ENCODE results near the gene PAQR5.
"Not testable (repeated sequence)": the region's sequence is repeated elsewhere in the genome, so short reads cannot be mapped to it uniquely, and the experiment has no call there.

The PAQR5 gene

GRCh38 chr15:69290346-69291164 is 8.2 kb upstream of the PAQR5 start:
- TF ChIP-seq, protein P1, sequence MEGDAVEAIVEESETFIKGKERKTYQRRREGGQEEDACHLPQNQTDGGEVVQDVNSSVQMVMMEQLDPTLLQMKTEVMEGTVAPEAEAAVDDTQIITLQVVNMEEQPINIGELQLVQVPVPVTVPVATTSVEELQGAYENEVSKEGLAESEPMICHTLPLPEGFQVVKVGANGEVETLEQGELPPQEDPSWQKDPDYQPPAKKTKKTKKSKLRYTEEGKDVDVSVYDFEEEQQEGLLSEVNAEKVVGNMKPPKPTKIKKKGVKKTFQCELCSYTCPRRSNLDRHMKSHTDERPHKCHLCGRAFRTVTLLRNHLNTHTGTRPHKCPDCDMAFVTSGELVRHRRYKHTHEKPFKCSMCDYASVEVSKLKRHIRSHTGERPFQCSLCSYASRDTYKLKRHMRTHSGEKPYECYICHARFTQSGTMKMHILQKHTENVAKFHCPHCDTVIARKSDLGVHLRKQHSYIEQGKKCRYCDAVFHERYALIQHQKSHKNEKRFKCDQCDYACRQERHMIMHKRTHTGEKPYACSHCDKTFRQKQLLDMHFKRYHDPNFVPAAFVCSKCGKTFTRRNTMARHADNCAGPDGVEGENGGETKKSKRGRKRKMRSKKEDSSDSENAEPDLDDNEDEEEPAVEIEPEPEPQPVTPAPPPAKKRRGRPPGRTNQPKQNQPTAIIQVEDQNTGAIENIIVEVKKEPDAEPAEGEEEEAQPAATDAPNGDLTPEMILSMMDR (IDR thresholded peaks at IDR 0.05; ENCODE audit: insufficient read depth, low read length, poor library complexity, severe bottlenecking) = no peak
- no peak for TF ChIP-seq EZH2phosphoT487 (conservative IDR thresholded peaks at IDR 0.05; ENCODE audit: low read length)
- no peaks in the 10 kb centered on the region for H3K36me3 ChIP-seq (ENCODE audit: low read length)
- H3K9ac ChIP-seq (ENCODE audit: low read length) = no peak overlapping the region
- H3F3A ChIP-seq (ENCODE audit: insufficient read depth) = no peaks in the 10 kb centered on the region
- H3K4me3 ChIP-seq (ENCODE audit: insufficient read depth, low read length, poor library complexity, severe bottlenecking) = no peak overlapping the region
- H3K27me3 ChIP-seq (ENCODE audit: low read length) = no peaks in the 10 kb centered on the region
- H3K9me2 ChIP-seq (replicated peaks; ENCODE audit: insufficient read depth, low read length) = no peaks in the 10 kb centered on the region
- no peaks in the 10 kb centered on the region for H3K9me3 ChIP-seq (ENCODE audit: insufficient read depth, low read length)
- no peaks in the 10 kb centered on the region for H3K79me2 ChIP-seq (ENCODE audit: insufficient read depth, low read length)
- H4K20me1 ChIP-seq (ENCODE audit: low read depth, low read length) = no peaks in the 10 kb centered on the region
- no peak overlapping the region for H2AFZ ChIP-seq (ENCODE audit: low read depth, low read length, severe bottlenecking)
- H3K4me2 ChIP-seq (ENCODE audit: low read depth, low read length, poor library complexity, severe bottlenecking) = no peak overlapping the region
- H3K27ac ChIP-seq (ENCODE audit: low read depth, low read length) = no peak overlapping the region

DNA sequence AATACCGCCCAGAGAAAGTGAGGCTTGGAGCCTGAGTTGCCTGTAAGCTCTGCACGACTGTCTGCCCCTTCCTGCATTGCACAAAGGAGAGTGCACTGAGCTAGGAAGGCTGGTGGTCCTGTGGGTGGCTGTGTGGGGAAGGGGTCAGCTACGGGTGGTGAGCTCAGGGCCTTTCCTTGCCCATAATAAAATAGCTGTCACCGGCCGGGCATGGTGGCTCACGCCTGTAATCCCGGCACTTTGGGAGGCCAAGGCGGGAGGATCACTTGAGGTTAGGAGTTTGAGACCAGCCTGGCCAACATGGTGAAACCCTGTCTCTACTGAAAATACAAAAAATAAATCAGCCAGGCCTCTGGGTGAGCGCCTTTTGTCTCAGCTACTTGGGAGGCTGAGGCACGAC is 7.1 kb upstream of the PAQR5 start:
- H3K9ac ChIP-seq (ENCODE audit: low read length); H3K9me3 ChIP-seq (ENCODE audit: insufficient read depth, low read length); H3K27me3 ChIP-seq (ENCODE audit: low read length); H3K79me2 ChIP-seq (ENCODE audit: insufficient read depth, low read length); H3K9me2 ChIP-seq (replicated peaks; ENCODE audit: insufficient read depth, low read length); H3K27ac ChIP-seq (ENCODE audit: low read depth, low read length); H2AFZ ChIP-seq (ENCODE audit: low read depth, low read length, severe bottlenecking); H3K36me3 ChIP-seq (ENCODE audit: low read length); H3F3A ChIP-seq (ENCODE audit: insufficient read depth); H3K4me3 ChIP-seq (ENCODE audit: insufficient read depth, low read length, poor library complexity, severe bottlenecking); H3K4me2 ChIP-seq (ENCODE audit: low read depth, low read length, poor library complexity, severe bottlenecking); H4K20me1 ChIP-seq (ENCODE audit: low read depth, low read length): not testable (repeated sequence)

DNA sequence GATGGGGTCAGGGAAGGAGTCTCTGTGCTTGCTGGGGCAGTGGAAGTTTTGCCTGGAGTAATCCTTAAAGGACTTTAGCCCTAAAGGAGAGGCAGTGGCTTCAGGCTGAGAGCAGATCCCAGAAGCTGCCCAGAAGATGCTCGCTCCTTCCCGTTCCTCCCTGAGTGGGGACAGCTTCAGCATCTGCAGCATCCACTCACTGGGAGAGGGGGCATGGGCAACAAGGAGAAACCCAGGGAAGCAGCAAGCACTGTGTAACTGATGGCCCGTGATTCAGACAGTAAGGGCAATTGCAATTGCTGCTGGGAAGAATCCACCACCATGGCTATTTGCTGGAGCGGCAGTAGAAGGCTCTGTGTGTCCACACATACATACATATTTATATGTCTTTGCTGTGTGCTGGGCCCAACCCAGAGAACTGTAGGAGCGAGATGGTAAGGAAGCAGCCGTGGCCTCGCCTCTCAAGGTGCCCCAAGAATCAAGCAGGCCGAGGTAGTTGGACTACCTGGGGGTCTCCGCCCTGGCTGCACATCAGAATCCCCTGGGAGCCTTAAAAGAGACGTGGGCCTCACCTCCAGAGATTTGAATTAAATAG is 5.8 kb upstream of the PAQR5 start:
- Histone ChIP-seq H3K27me3 (ENCODE audit: low read length) (no peaks in the 10 kb centered on the region), H3F3A (ENCODE audit: insufficient read depth) (no peaks in the 10 kb centered on the region), H3K79me2 (ENCODE audit: insufficient read depth, low read length) (no peaks in the 10 kb centered on the region), H3K36me3 (ENCODE audit: low read length) (no peaks in the 10 kb centered on the region), H3K9me2 (replicated peaks; ENCODE audit: insufficient read depth, low read length) (no peaks in the 10 kb centered on the region), H2AFZ (ENCODE audit: low read depth, low read length, severe bottlenecking) (no peak overlapping the region), H3K4me3 (ENCODE audit: insufficient read depth, low read length, poor library complexity, severe bottlenecking) (no peak overlapping the region), H3K9me3 (ENCODE audit: insufficient read depth, low read length) (no peaks in the 10 kb centered on the region), H3K9ac (ENCODE audit: low read length) (no peak overlapping the region), H3K27ac (ENCODE audit: low read depth, low read length) (no peak overlapping the region), H3K4me2 (ENCODE audit: low read depth, low read length, poor library complexity, severe bottlenecking) (no peak overlapping the region), H4K20me1 (ENCODE audit: low read depth, low read length) (no peaks in the 10 kb centered on the region)
- TF ChIP-seq, protein P1 (IDR thresholded peaks at IDR 0.05; ENCODE audit: insufficient read depth, low read length, poor library complexity, severe bottlenecking) = no peak
- TF ChIP-seq EZH2phosphoT487 (conservative IDR thresholded peaks at IDR 0.05; ENCODE audit: low read length) = no peak
